Measurements from ENCODE around the gene ABAT. TPM values are rescaled to one million over a fixed set of nuclear protein-coding genes. Genes with fewer than 3 reads are reported as not detected.
"Not testable (repeated sequence)": the region's sequence is repeated elsewhere in the genome, so short reads cannot be mapped to it uniquely, and the experiment has no call there.

Gene ABAT
- total RNA-seq, 2 experiments from 2014 or later, result 5.4 to 6.0 TPM

DNA sequence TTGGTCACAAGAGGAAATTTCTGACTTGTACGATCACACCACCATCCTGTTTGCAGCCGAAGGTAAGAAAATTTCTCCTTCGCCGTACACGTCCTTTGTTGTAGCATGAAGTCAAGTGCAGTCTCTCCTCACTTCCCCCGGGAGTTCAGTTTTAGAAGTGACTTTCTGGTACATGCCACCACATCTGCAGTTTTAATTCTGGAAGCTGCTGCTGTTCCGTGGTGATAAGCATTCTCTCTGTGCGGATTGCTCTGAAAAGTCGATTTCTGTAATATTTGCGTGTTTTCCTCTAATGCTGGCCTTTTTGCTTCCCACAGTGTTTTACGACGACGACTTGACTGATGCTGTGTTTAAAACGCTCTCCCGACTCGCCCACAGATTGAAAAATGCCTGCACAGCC lies 32.3 kb upstream of the ABAT start:
- Mint-ChIP-seq H3K27ac (no peak overlapping the region), H3K4me3 (no peak overlapping the region), H3K27me3 (no peaks in the 10 kb centered on the region), H3K36me3 (peaks cover 33% of the 10 kb centered on the region), H3K4me1 (peaks cover 15% of the 10 kb centered on the region), H3K9me3 (no peaks in the 10 kb centered on the region)
- DNase-seq, result no peak
- POLR2A ChIA-PET, result interaction anchor here (0.7 kb wide), 1 partner anchor 21 kb away, joined by 3 read pairs; no protein-coding TSS in a partner anchor
- no peak for ATAC-seq (ENCODE audit: low read depth)

GRCh38 chr16:8644211-8645140 lies 29.9 kb upstream of the ABAT start:
- peak overlapping the region; percentile 55 for H3K4me3 Mint-ChIP-seq

DNA sequence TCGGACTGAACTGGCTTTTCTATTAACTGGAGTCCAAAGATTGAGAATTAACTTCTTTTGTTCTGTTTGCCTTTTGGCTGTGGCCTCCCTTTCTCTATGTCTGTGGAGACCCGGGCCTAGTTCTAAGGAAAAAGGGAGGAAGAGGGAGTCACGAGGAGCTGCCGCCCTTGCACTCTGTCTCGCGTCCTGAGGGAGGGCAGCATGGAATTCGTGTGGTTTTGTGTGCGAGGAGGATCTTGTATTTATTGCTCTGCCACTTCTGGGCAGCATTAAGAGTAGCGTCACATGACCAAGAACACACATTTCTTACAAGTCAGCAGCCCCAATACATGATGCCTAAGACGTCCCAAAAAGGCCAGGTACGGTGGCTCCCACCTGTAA lies 29.3 kb upstream of the ABAT start:
- H3K27me3 Mint-ChIP-seq, result no peaks in the 10 kb centered on the region
- POLR2A ChIA-PET, result interaction anchor here (1.0 to 1.6 kb wide), 3 partner anchors 17 to 226 kb away, joined by 3 to 5 read pairs (median 4); partner anchors contain the start of gene METTL22
- ATAC-seq (ENCODE audit: low read depth), result no peak

More at GRCh38 chr16:8644211-8645140, 29.9 kb upstream of the ABAT start:
- no peaks in the 10 kb centered on the region for H3K9me3 Mint-ChIP-seq
- H3K27me3 Mint-ChIP-seq, result no peaks in the 10 kb centered on the region
- peak; percentile 96 for ATAC-seq (ENCODE audit: low read depth)
- DNase-seq, result peak; percentile 51
- POLR2A ChIA-PET, result interaction anchor here (1.0 to 1.6 kb wide), 3 partner anchors 16 to 227 kb away, joined by 3 to 5 read pairs (median 4); partner anchors contain the start of gene METTL22
- H3K4me1 Mint-ChIP-seq, result peaks cover 15% of the 10 kb centered on the region
- H3K36me3 Mint-ChIP-seq, result peaks cover 38% of the 10 kb centered on the region
- peak overlapping the region; percentile 85 for H3K27ac Mint-ChIP-seq

GRCh38 chr16:8645831-8646230 lies 28.6 kb upstream of the ABAT start:
- peaks cover 15% of the 10 kb centered on the region for H3K4me1 Mint-ChIP-seq
- peak overlapping the region; percentile 71 for H3K27ac Mint-ChIP-seq
- POLR2A ChIA-PET, result no interaction called here
- no peaks in the 10 kb centered on the region for H3K9me3 Mint-ChIP-seq
- ATAC-seq (ENCODE audit: low read depth), result no peak
- H3K4me3 Mint-ChIP-seq, result no peak overlapping the region
- peaks cover 38% of the 10 kb centered on the region for H3K36me3 Mint-ChIP-seq
- DNase-seq, result no peak
- H3K27me3 Mint-ChIP-seq, result no peaks in the 10 kb centered on the region

More for the DNA sequence above, 29.3 kb upstream of the ABAT start:
- DNase-seq, result no peak
- peak overlapping the region; percentile 55 for H3K4me3 Mint-ChIP-seq
- H3K27ac Mint-ChIP-seq, result peak overlapping the region; percentile 85
- no peaks in the 10 kb centered on the region for H3K9me3 Mint-ChIP-seq
- peaks cover 15% of the 10 kb centered on the region for H3K4me1 Mint-ChIP-seq
- peaks cover 38% of the 10 kb centered on the region for H3K36me3 Mint-ChIP-seq

- Mint-ChIP-seq H3K27me3 (no peaks in the 10 kb centered on the region), H3K9me3 (no peaks in the 10 kb centered on the region), H3K27ac (no peak overlapping the region), H3K36me3 (peaks cover 35% of the 10 kb centered on the region), H3K4me1 (peaks cover 15% of the 10 kb centered on the region), H3K4me3 (no peak overlapping the region)
- POLR2A ChIA-PET, result no interaction called here
- ATAC-seq (ENCODE audit: low read depth) (no peak), DNase-seq (no peak)
These were observed 27.9 kb upstream of the ABAT start for GRCh38 chr16:8646326-8647053.

GRCh38 chr16:8647721-8648318 lies 26.6 kb upstream of the ABAT start:
- Mint-ChIP-seq H3K27me3 (no peaks in the 10 kb centered on the region), H3K36me3 (peaks cover 33% of the 10 kb centered on the region), H3K9me3 (no peaks in the 10 kb centered on the region), H3K4me1 (peaks cover 15% of the 10 kb centered on the region), H3K4me3 (no peak overlapping the region), H3K27ac (no peak overlapping the region)
- POLR2A ChIA-PET, result interaction anchor here (0.7 kb wide), 1 partner anchor 233 kb away, joined by 3 read pairs; no protein-coding TSS in a partner anchor
- ATAC-seq (ENCODE audit: low read depth), result no peak
- no peak for DNase-seq

DNA sequence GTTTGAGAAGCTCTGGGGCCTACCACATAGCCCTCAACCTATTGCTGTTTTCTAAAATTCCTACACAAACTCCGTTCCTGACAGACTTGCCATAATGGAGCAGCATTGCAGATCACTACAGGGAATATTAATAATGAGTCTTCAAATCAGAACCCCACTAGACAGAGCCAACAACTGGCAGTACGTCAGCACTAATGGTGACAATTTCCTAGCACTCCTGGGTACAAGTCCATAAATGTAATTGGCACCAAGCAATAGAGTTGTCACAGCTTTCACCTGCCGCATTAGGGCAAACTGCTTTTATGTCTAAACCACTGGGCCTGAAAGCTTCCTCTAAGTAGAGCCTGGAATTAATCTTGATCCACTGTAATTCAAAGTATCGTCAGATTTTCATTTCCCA lies 25.5 kb upstream of the ABAT start:
- ATAC-seq (ENCODE audit: low read depth), result no peak
- POLR2A ChIA-PET, result no interaction called here
- peaks cover 25% of the 10 kb centered on the region for H3K36me3 Mint-ChIP-seq

DNA sequence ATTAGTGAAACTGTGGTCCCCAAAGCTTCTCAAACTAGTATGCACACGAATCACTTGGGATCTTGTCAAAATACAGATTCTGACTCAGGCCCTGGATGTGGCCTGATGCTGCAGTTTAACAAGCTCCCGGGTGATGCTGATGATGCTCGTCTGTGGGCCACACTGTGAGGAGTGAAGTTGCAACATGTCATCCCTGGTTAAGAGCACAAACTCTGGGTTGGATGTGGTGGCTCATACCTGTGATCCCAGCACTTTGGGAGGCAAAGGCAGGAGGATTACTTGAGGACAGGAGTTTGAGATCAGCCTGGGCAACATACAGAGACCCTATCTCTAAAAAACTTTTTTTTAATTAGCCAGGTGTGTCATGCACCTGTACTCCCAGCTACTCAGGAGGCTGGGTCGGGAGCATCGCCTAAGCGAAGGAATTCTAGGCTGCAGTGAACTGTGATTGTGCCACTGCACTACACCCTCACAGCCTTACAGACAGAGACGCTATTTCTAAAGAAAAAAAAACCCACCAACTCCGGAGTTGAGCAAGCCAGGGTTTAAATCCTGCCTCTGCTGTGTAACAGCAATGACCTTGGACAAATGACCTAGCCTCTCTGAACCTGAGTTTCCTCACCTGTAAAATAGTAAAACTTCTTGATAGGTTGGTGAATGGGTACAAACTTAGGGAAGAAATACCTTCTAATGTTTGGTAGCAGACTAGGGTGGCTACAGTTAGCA lies 24.4 kb upstream of the ABAT start:
- Mint-ChIP-seq H3K36me3 (peaks cover 18% of the 10 kb centered on the region), H3K27me3 (no peaks in the 10 kb centered on the region), H3K27ac (no peak overlapping the region), H3K9me3 (no peaks in the 10 kb centered on the region), H3K4me3 (no peak overlapping the region), H3K4me1 (peaks cover 7% of the 10 kb centered on the region)
- DNase-seq (no peak), ATAC-seq (ENCODE audit: low read depth) (no peak)
- POLR2A ChIA-PET, result no interaction called here

More for the DNA sequence above, 25.5 kb upstream of the ABAT start:
- Mint-ChIP-seq H3K4me1 (peaks cover 15% of the 10 kb centered on the region), H3K9me3 (no peaks in the 10 kb centered on the region), H3K27ac (no peak overlapping the region), H3K4me3 (no peak overlapping the region), H3K27me3 (no peaks in the 10 kb centered on the region)
- no peak for DNase-seq

DNA sequence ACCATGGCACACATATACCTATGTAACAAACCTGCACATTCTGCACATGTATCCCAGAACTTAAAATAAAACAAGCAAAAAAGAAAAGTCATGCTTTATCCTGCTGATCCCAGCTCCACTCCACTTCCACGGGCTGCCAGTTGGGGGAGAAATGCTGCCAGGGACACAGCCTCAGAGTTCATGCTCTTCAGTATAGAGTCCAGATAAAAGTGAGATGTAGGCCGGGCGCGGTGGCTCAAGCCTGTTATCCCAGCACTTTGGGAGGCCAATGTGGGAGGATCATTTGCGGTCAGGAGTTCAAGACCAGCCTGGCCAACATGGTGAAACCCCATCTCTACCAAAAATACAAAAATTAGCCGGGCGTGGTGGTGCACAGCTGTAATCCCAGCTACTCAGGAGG lies 22.5 kb upstream of the ABAT start:
- DNase-seq; H3K27me3 Mint-ChIP-seq; H3K4me1 Mint-ChIP-seq; H3K36me3 Mint-ChIP-seq; ATAC-seq (ENCODE audit: low read depth); H3K4me3 Mint-ChIP-seq; H3K27ac Mint-ChIP-seq; POLR2A ChIA-PET; H3K9me3 Mint-ChIP-seq: not testable (repeated sequence)

GRCh38 chr16:8655184-8655717 lies 19.2 kb upstream of the ABAT start:
- ATAC-seq (ENCODE audit: low read depth) (peak; percentile 71), DNase-seq (no peak)
- POLR2A ChIA-PET, result no interaction called here
- no peaks in the 10 kb centered on the region for H3K9me3 Mint-ChIP-seq
- no peaks in the 10 kb centered on the region for H3K36me3 Mint-ChIP-seq
- no peaks in the 10 kb centered on the region for H3K27me3 Mint-ChIP-seq
- H3K27ac Mint-ChIP-seq, result no peak overlapping the region
- no peak overlapping the region for H3K4me3 Mint-ChIP-seq
- peaks cover 5% of the 10 kb centered on the region for H3K4me1 Mint-ChIP-seq

DNA sequence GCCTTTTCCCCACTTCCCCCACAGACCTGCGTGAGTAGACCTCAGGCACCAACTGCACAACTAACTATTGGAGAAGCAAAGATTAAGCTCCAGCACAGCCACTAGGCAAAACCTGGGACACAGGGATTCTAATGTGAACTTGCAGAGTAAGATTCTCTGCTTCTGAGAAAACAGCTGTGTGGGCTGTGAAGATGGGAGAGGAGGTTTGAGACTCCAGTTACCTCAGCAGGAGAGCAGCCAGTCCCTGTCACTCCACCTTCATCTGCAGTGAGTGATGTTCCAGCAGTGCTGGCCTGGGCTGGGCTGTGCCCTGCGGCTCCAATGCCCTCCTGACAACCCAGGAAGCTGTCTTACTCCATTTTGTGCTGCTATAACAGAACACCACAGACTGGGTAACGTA lies 18.0 kb upstream of the ABAT start:
- H3K4me1 Mint-ChIP-seq, result peaks cover 5% of the 10 kb centered on the region
- POLR2A ChIA-PET, result no interaction called here
- H3K27me3 Mint-ChIP-seq, result no peaks in the 10 kb centered on the region
- ATAC-seq (ENCODE audit: low read depth) (no peak), DNase-seq (no peak)
- H3K9me3 Mint-ChIP-seq, result no peaks in the 10 kb centered on the region
- H3K4me3 Mint-ChIP-seq, result no peak overlapping the region
- H3K27ac Mint-ChIP-seq, result no peak overlapping the region
- H3K36me3 Mint-ChIP-seq, result no peaks in the 10 kb centered on the region

GRCh38 chr16:8660841-8661301 lies 13.5 kb upstream of the ABAT start:
- no peaks in the 10 kb centered on the region for H3K9me3 Mint-ChIP-seq
- no peaks in the 10 kb centered on the region for H3K36me3 Mint-ChIP-seq
- no peak overlapping the region for H3K4me3 Mint-ChIP-seq
- ATAC-seq (ENCODE audit: low read depth), result peak; percentile 71
- peak; percentile 68 for DNase-seq
- H3K27ac Mint-ChIP-seq, result no peak overlapping the region
- no peaks in the 10 kb centered on the region for H3K27me3 Mint-ChIP-seq
- POLR2A ChIA-PET, result no interaction called here
- H3K4me1 Mint-ChIP-seq, result no peaks in the 10 kb centered on the region
